Measurements from ENCODE around the gene KCTD6. TPM values are rescaled to one million over a fixed set of nuclear protein-coding genes. Genes with fewer than 3 reads are reported as not detected.

Gene KCTD6
- total RNA-seq, 2 donors from 2014 or later: 9.5 to 10.6 TPM

- Histone ChIP-seq H3K4me3 (no peak overlapping the region), H3K9me3 (no peaks in the 10 kb centered on the region), H3K36me3 (peaks cover 58% of the 10 kb centered on the region), H3K4me1 (peaks cover 0 to 17% of the 10 kb centered on the region in 2 donors), H3K27me3 (no peaks in the 10 kb centered on the region), H3K27ac (no peak overlapping the region)
- peak; percentile 54 for DNase-seq (ENCODE audit: low spot score)
- TF ChIP-seq CTCF (IDR thresholded peaks at IDR 0.05): no peak
Measured at GRCh38 chr3:58528629-58529028, 36.7 kb downstream of the KCTD6 start.

- H3K4me1 ChIP-seq: peaks cover 0 to 17% of the 10 kb centered on the region in 2 donors
- H3K4me3 ChIP-seq: no peak overlapping the region
- TF ChIP-seq CTCF (IDR thresholded peaks at IDR 0.05): no peak
- peaks cover 51% of the 10 kb centered on the region for H3K36me3 ChIP-seq
- DNase-seq (ENCODE audit: low spot score): peak; percentile 58
- no peak overlapping the region for H3K27ac ChIP-seq
- no peaks in the 10 kb centered on the region for H3K27me3 ChIP-seq
- no peaks in the 10 kb centered on the region for H3K9me3 ChIP-seq
Measured at GRCh38 chr3:58529516-58530353, 37.8 kb downstream of the KCTD6 start.

GRCh38 chr3:58530354-58530865 lies 38.5 kb downstream of the KCTD6 start:
- H3K36me3 ChIP-seq: peaks cover 46% of the 10 kb centered on the region
- H3K9me3 ChIP-seq: no peaks in the 10 kb centered on the region
- no peaks in the 10 kb centered on the region for H3K27me3 ChIP-seq
- TF ChIP-seq CTCF (IDR thresholded peaks at IDR 0.05): no peak
- peaks cover 0 to 20% of the 10 kb centered on the region in 2 donors for H3K4me1 ChIP-seq
- H3K4me3 ChIP-seq: no peak overlapping the region
- peak; percentile 52 for DNase-seq (ENCODE audit: low spot score)
- no peak overlapping the region for H3K27ac ChIP-seq

GRCh38 chr3:58531555-58531954 lies 39.7 kb downstream of the KCTD6 start:
- Histone ChIP-seq H3K27ac (no peak overlapping the region), H3K4me3 (no peak overlapping the region), H3K4me1 (peaks cover 0 to 31% of the 10 kb centered on the region in 2 donors), H3K9me3 (no peaks in the 10 kb centered on the region), H3K27me3 (no peaks in the 10 kb centered on the region), H3K36me3 (peaks cover 35% of the 10 kb centered on the region)
- peak; percentile 21 for DNase-seq (ENCODE audit: low spot score)
- no peak for TF ChIP-seq CTCF (IDR thresholded peaks at IDR 0.05)

- Histone ChIP-seq H3K4me3 (no peak overlapping the region), H3K27ac (no peak overlapping the region), H3K9me3 (no peaks in the 10 kb centered on the region), H3K4me1 (peaks cover 0 to 35% of the 10 kb centered on the region in 2 donors), H3K27me3 (no peaks in the 10 kb centered on the region), H3K36me3 (peaks cover 33% of the 10 kb centered on the region)
- peak; percentile 1 for DNase-seq (ENCODE audit: low spot score)
- TF ChIP-seq CTCF (IDR thresholded peaks at IDR 0.05): no peak
Measured at GRCh38 chr3:58531956-58532355, 40.1 kb downstream of the KCTD6 start.
